ENCODE data around the gene KIF19. TPM values are rescaled to one million over a fixed set of nuclear protein-coding genes. Genes with fewer than 3 reads are reported as not detected.
A peak's percentile ranks its signal among the peaks of the same experiment; 100 is the strongest.

The KIF19 gene
- total RNA-seq, 2 experiments from 2014 or later: 0.11 to 0.18 TPM

- Mint-ChIP-seq H3K27me3 (no peaks in the 10 kb centered on the region), H3K36me3 (ENCODE audit: low read depth) (no peaks in the 10 kb centered on the region), H3K9me3 (no peaks in the 10 kb centered on the region), H3K4me1 (ENCODE audit: low read depth) (no peaks in the 10 kb centered on the region), H3K4me3 (no peak overlapping the region), H3K27ac (no peak overlapping the region)
- no peak for TF ChIP-seq CTCF (IDR thresholded peaks at IDR 0.05)
- intact Hi-C loops (cut with micrococcal nuclease): no loop called here
- ATAC-seq (no peak), DNase-seq (no peak)
- CTCF ChIA-PET: interaction anchor here (0.9 to 1.0 kb wide), 2 partner anchors 18 to 51 kb away, joined by 4 to 6 read pairs; no protein-coding TSS in a partner anchor
- POLR2A ChIA-PET: no interaction called here
These were observed 60.4 kb downstream of the KIF19 start for GRCh38 chr17:74386386-74386785.

GRCh38 chr17:74387365-74388218, 61.6 kb downstream of the KIF19 start:
- DNase-seq (no peak), ATAC-seq (no peak)
- POLR2A ChIA-PET: no interaction called here
- Mint-ChIP-seq H3K4me3 (no peak overlapping the region), H3K27me3 (no peaks in the 10 kb centered on the region), H3K36me3 (ENCODE audit: low read depth) (no peaks in the 10 kb centered on the region), H3K27ac (no peak overlapping the region), H3K9me3 (no peaks in the 10 kb centered on the region), H3K4me1 (ENCODE audit: low read depth) (no peaks in the 10 kb centered on the region)
- no peak for TF ChIP-seq CTCF (IDR thresholded peaks at IDR 0.05)
- intact Hi-C loops (cut with micrococcal nuclease): no loop called here
- CTCF ChIA-PET: interaction anchor here (1.1 to 2.8 kb wide), 2 partner anchors 8 to 18 kb away, joined by 3 to 11 read pairs; no protein-coding TSS in a partner anchor

GRCh38 chr17:74389084-74389753, 63.2 kb downstream of the KIF19 start:
- POLR2A ChIA-PET: no interaction called here
- CTCF ChIA-PET: interaction anchor here (1.1 to 2.8 kb wide), 3 partner anchors 10 to 102 kb away, joined by 3 to 11 read pairs (median 3); no protein-coding TSS in a partner anchor
- Mint-ChIP-seq H3K27ac (no peak overlapping the region), H3K27me3 (peaks cover 1% of the 10 kb centered on the region), H3K36me3 (ENCODE audit: low read depth) (no peaks in the 10 kb centered on the region), H3K4me1 (ENCODE audit: low read depth) (no peaks in the 10 kb centered on the region), H3K4me3 (no peak overlapping the region), H3K9me3 (no peaks in the 10 kb centered on the region)
- ATAC-seq (no peak), DNase-seq (no peak)
- intact Hi-C loops (cut with micrococcal nuclease): no loop called here
- TF ChIP-seq CTCF (IDR thresholded peaks at IDR 0.05): no peak

- Mint-ChIP-seq H3K27me3 (peaks cover 1% of the 10 kb centered on the region), H3K27ac (no peak overlapping the region), H3K9me3 (no peaks in the 10 kb centered on the region), H3K4me3 (no peak overlapping the region), H3K4me1 (ENCODE audit: low read depth) (no peaks in the 10 kb centered on the region), H3K36me3 (ENCODE audit: low read depth) (no peaks in the 10 kb centered on the region)
- TF ChIP-seq CTCF (IDR thresholded peaks at IDR 0.05): peak; percentile 22
- ChIA-PET CTCF (interaction anchor here (1.7 to 6.4 kb wide), 4 partner anchors 10 to 29 kb away, joined by 5 to 43 read pairs (median 23); partner anchors contain the start of genes BTBD17 and GPR142), POLR2A (no interaction called here)
- DNase-seq (no peak), ATAC-seq (no peak)
- intact Hi-C loops (cut with micrococcal nuclease): no loop called here
These were observed 64.1 kb downstream of the KIF19 start for GRCh38 chr17:74389937-74390679.
